GM18873 (cell line): ENCODE measurements around the gene TMEM132D.

Experiments
- ATAC-seq: cut with Tn5 transposase; IDR thresholded peaks from one replicate; pipeline ENCODE4 v1.9.1; 2021; ENCODE audit warnings: mild to moderate bottlenecking, moderate library complexity, moderate number of reproducible peaks; ENCODE audit not compliant: unreplicated experiment, low FRiP score

TMEM132D gene

DNA sequence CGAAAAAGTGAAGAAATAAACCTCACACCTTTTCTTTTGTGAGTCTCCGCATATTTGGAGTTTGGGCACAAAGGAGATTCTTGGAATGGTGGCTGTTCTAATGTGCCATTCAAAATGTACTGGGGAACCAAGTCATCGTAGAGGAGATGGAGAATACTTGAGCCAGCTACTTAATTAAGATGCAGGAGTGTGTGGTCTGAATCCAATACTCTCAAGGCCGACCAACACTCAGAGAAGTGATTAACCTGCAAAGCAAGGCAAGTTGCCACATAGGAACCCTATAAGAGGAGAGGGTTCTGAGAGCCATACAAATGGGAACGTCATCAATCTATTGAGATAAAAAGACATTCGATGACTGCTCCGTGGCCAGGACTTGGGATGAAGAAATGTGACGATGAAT, 603.8 kb downstream of the TMEM132D start:
- no peak for ATAC-seq

DNA sequence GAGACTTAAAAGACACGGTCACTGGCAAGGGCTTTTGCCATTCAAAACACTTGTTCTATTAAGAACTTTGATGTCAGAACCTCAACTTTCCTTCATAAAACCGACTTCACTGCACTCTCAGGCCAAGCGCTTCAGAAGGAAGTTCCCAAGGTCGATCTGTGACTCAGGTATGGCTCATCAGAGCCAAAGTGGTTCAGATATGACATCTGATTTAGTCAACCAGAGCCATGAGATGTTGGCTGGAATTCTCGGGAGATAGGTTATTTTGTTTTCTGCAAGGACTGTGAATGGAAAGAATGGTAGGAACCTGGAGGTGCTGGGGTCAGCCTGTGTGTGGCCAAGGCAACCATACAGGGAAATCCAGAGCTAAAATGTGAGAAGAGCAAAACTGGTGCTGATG, 604.9 kb downstream of the TMEM132D start:
- no peak for ATAC-seq

DNA sequence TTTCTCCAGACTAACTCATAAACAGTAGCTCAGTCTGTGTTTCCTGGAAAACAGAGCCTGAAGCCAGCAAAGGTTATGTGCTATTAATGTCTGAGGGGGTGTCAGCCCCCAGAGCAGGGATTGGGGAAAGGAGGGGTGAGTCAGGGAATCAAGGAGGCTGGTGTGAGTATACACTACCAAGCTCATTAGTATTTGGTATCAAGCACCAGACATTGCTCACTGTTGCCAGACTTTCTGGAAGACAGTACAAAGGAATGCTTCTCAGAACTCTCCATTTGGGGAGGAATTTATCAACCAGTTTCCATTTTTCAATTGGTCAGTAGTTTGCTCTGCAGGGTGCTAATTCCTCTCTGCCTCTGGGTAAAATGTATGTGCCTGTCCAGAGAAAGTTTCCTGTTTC, 607.2 kb downstream of the TMEM132D start:
- ATAC-seq = no peak

DNA sequence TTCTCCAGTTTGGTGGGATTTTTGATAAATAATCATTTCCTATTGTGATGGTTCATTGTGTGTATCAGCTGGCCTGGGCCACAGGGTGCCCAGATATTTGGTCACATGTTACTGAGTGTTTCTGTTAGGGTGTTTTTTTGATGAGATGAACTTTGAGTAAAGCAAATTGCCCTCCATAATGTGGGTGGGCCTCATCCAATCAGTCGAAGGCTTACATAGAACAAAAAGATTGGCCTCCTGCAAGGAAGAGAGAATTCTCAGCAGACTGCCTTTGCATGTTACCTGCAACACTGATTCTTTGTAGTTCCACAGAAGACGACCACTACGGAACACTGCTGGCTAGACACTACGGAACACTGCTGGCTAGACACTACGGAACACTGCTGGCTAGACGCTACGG, 609.0 kb downstream of the TMEM132D start:
- no peak for ATAC-seq

DNA sequence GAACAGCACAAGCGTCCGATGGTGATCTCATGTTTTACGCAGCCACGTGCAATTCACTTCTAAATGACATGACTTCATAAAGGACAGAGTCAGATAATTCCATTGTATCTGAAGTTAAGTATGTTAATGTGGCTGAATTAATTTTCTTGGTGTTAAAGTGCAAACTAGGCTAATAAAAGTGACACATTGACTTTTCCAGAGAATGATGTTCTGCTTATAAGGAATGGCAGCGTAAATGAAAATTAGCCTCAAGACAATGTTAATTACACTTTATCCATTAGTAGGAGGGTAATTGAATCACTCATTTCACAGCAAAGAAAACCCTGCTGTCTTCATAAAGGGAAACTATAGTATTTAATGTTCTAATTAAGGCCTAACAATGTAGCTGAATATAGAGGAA, 624.1 kb downstream of the TMEM132D start:
- ATAC-seq = no peak

DNA sequence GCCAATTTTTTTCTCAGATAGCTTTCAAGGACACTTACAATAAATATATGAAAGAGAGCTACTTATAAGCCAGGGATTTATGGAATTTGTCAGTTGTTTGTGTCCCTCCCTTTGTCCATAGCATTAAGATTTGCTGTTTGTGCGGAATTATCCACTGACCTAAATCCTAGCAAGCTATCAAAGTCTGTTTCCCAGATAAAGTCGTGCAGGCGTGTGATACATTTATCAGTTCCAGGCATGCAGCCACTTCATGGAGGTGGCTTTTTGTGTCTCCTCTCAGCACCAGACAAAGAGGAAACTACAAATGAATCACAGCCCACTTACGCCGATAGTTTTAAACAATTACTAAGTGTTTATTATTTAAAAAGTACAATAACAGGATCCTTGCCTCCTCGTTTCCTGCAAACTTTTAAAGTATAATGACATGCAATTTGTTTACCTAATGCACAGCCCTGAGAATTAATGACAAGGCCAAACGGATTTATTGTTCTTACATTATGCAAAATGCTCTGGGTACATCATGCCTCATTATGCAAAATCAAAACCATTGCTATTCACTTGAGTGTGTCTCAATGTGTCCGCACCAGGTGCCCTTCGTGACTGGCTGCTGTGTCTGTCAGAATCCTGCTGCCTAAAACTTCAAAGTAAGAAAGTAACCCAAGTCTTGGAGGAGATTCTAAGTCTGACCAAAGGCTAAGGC, 627.3 kb downstream of the TMEM132D start:
- ATAC-seq = no peak

DNA sequence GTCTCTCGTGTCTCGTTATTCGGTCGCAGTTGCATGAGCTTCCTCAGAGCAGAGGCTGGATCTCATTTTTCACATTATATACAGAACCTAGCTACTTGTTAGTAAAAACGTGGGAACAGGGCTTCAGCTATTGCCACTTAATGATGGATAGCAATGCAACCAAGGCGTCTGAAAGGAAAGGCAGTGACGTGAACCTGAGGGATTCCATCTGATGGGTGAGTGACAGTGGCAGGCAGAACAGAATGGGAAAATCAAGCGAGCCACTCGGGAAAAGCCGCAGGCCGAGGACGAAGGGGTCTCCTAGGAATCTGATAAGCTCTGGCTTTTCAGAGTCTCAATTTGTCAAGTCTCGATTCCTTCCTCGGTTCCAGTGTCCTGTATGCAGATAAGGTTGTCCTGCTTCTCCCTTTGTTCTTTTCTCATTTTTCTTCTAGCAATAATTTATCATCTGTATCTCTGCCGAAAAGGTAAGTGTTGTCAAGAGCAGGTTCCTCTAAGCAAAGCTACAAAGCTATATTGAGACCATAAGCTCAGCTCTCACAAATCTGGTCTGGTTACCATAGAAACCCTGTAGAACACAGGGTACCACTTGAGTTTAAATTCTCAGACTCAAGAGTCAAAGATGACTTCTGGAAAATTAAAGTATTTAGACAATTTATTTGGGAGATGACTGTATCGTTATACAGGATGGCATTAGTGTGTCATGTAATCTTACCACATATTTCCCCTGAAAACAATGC, 633.9 kb downstream of the TMEM132D start:
- ATAC-seq = no peak

DNA sequence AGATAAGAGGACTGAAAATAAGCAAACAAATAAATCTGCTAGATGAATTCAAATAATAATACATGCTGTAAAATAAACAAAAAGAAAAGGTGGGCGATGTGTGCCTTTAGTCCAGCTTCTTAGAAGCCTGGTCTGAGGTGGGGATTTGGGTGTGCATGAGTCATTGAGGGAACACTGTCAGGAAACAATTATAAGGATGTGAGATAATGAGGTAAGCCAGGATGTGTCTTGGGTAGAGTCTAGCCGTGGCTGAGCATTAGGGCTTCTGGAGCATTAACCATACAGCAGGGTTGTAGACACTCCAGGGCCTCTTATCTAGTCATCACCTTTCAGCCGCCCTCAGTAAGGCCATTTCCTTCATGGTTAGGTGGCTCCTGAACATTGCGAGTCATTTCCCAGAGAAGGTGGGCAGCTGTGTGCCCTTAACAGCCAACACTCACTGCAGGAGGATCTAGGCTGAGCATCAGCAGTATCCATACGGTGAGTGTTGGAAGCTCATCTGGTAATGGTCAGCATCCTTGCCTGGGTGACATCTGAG, 645.0 kb downstream of the TMEM132D start:
- ATAC-seq = no peak

DNA sequence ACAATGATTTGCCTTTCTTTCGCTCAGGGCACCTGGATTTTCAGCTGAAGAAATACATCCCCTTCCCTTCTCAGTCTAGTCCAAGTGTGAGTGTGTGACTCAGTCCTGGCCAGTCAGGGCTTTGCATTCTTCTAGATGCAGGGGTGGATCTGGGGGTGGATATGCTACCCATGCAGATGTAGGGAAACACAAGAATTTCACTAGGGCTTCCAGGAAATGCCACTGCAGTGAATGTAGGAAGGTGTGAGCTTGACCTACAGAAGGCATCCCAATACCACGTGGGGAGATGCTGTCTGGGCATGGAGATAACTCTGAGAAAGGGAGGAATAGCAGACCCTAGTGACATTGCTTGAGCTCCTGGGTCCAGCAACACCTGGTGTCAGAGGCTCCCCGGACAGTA, 646.3 kb downstream of the TMEM132D start:
- ATAC-seq = no peak

DNA sequence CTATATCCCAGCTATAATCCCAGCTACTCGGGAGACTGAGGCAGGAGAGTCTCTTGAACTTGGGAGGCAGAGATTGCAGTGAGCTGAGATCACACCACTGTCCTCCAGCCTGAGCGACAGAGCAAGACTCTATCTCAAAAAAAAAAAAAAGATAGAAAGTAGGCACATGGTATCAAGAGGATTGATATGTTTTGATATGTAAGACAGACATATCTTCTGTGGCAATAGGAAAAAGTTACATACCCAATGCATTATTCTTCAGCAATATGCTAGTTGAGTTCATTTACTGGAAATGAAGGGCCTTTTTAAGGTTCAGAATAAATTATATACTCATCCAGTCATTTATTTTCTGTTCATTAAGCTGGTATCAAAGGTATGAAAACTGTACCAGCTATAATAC, 657.2 kb downstream of the TMEM132D start:
- ATAC-seq = no peak

DNA sequence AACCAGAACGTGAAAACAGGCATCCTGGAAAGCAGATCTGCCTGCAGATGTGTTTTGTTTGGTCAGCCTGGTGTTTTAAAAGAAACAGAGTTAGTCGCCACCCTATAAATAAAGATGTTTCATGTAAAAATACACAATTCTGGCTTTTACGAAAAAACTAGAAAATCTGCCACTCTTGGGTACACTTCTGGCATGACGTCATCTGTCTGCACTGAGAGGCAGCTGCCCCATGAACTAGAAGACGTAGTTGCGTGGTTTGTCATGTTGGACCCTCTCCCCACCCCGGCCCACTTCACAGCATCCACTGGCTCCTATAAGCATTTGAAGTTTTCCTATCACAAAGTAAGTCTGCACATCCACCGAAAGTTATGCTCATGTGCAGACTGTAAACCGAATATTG, 658.1 kb downstream of the TMEM132D start:
- no peak for ATAC-seq

DNA sequence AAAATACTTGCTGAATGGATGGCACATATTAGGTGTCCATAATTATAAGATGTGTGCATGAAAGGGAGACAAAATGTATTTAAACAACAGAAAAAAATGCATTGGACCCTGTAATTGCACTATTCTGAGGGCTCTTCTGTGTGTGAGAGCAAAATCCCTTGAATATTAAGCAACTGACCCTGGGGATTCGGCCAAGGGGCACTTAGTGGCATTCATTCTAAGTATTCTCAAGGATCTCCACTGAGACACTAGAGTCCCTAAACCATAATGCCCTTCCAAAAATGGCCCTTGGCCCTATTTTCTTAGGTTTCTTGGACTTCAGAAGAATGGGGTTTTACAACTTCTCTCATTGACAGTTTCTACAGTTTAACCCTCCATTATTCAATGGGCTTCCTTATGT, 662.0 kb downstream of the TMEM132D start:
- no peak for ATAC-seq

DNA sequence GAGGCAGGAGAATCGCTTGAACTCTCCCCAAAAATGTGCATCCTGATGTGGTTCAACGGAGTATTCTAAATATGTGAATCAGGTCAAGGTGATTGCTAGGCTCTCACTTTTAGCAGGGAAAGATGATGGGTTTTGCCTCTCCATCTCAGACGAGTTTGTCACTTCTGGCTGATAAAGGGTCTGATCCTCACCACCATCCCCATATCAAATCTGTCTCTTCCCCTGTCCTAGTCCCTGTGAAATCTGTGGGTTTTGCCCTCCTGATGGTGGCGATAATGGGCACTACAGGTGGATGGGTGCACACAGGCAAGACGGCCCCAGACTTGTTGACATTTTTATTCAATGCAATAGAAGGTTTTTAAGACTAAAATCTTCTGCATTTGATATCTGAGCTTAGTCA, 665.9 kb downstream of the TMEM132D start:
- ATAC-seq = no peak

DNA sequence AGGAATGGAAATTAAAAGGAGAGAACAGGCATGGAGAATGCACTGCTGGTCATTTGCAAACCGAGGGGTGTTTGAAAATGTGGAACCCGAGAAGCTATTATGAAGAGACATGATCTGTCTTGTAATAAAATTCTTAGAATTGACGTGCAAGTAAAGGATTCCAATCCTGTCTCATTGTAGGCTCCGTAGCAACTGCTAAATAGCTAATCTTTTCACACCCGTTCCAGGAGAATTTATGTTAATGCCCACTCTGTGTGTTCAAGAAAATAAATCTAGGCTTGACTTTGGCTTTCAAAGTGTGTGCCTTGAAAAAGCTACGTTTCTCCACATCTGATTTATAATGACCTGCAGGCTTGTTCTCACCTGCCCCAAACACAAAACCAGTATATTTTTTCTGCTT, 669.6 kb downstream of the TMEM132D start:
- ATAC-seq = no peak

DNA sequence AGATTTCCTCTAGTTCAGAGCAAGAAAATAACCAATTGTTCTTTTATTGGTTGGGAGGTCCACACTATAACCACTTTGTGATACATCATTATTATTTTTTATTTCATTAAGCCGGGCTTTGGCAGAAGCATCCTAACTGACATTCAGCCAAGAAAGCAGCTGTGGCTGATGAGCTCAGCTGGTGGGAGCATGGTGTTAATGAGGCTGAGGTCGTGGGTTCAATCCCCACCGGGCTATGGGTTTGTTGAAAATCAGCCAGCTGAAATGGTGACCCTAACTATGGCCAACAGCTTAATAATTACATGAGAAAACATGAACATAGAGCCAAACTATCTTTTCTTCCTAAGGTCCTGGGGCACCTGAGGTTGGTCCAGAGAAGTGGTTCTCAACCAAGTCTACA, 672.3 kb downstream of the TMEM132D start:
- ATAC-seq = no peak

DNA sequence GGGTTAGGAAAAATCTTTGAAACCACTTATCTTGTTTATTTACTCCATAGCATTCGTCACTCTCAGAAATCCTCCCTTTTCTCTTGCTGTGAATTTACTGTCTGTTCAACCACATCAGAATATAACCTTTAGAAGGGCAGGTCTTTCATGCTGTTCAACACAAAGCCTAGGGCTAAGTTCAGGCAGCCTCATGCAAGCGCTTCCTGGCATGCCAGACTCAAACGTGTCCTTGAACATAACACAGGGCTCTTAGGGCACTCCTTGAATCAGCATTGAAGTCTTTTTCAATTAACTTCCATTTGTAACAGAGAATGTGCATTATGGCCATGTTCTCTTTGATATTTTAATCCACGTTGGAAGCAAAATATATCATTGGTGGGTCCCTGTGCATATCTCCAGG, 672.8 kb downstream of the TMEM132D start:
- ATAC-seq = no peak

DNA sequence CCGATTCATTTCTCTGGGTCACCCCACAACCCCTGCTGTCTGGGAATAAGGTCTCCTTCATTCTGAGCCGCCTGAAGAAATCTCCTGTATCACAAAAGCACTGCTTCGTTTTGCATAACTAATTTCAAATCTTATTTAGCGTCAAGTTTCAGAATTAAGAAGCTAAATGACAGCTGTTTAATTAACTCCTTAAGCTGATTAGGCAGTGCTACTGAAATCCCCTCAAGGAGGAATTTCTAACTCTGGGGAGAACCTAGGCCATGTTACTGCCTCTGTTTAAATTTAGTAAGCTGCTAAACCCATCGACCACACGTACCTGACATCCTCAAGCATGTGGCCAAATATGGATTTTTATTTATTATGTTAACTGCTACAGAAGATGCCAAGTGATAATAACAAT, 677.0 kb downstream of the TMEM132D start:
- no peak for ATAC-seq

DNA sequence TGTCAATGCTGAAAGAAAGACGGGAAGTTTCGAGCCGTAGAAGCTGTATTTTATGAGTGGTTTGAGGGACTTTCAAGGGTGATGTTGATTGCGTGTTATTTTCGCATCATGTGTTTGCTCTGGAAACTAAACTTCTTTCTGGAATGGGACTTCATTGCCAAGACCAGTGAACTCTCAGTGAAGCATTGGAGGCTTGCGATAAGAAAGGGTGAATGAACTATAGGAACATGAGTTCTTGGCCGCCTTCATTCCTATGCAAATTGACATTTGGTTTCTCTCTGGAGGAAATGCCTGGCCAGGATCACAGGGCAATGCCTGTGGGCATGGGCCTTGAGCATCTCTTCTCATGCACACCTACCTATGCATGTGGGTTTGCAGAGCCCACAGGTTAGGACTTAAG, 677.8 kb downstream of the TMEM132D start:
- no peak for ATAC-seq

DNA sequence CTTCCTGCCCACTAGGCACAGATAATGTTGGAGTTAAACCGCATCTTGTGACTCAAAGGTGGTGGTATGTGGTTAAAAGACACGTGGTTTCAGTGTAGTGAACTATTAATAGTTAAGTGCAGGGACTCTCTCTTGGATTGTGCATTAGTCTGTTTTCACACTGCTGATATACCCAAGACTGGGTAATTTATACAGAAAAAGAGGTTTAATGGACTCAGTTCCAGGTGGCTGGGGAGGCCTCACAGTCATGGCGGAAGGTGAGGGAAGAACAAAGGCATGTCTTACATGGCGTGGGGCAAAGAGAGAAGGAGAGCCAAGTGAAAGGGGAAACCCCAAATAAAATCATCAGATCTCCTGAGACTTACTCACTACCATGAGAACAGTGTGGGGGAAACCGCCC, 688.3 kb downstream of the TMEM132D start:
- ATAC-seq = no peak

DNA sequence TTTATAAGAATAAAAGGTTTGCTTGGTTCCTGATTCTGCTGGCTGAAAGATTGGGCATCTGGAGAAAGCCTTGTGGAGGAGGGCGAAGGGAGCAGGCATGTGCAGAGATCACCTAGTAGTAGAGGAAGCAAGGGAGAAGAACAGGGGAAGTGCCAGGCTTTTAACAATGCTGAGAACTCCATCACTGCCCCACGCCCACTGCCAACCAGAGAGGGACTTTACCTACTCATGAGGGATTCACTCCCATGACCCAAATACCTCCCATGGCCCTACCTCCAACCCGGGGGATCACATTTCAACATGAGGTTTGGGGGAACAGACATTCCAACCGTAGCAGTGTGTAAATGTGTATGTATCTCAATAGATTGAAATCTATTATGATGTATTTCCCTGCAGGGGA, 690.3 kb downstream of the TMEM132D start:
- ATAC-seq = no peak

DNA sequence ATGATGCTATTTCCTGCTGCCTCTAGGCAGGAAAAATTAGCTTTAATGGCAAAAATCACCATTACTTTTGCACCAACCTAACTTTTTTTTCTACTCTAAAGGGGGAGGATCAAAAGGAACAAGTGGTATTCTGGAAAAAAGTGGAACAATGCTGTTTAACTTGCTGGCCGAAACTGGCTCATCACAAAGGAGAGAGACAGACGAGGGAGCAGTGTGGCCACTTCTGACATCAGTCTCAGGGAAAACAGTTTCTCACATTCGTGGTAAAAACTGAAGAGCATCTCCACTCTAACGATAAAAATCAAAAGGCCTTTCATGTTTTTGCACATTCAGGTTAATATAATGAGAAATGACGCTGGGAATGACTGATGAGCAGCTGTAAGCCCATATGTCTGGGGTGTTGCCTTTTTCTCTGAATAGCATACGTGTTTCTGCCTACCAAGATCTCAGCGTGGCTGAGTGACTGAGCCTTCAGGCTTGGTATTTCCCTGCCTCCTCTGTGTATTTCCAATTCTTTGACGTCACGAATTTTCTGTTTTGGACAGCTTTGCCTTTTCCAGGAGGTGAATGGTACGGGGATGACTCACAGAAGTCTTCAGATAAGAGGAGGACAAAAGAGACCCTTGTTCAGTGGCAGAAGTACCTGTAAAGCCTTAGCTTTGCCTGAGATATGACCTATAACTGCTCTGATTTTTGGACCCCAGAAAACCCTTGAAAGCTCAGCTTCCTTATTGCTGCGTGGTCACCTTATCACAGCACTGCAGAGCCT, 691.8 kb downstream of the TMEM132D start:
- no peak for ATAC-seq
